HEK293 (cell line): Measurements from ENCODE around the gene PPFIBP1.

ENCODE experiments used
- CTCF ChIA-PET: fragments of 350-600 bp; formaldehyde crosslinking; extraction: SDS; loops from one replicate; lab custom pipeline; 2021; ENCODE audit warnings: antibody characterized with exemption; lab: Yijun Ruan, JAX
- POLR2A ChIA-PET: fragments of 300-600 bp; formaldehyde crosslinking; extraction: SDS; loops from one replicate; lab custom pipeline; 2020; ENCODE audit warnings: antibody characterized with exemption, inconsistent platforms; lab: Yijun Ruan, JAX
- H3K27ac ChIP-seq: fragments of 200-500 bp; sonication (Bioruptor generic); 2 replicates; pipeline ENCODE4 v1.5.1; 2014; ENCODE audit warnings: low read depth, low read length, control low read depth, inconsistent platforms; ENCODE audit errors: extremely low read depth
- H3K36me3 ChIP-seq, 2 experiments: fragments of 200-500 bp in 1 of 2; sonication (Bioruptor generic) in 1 of 2; 1 replicate in 1 of 2; 2 replicates in 1 of 2; pipeline ENCODE4 v1.5.1; 2014 to 2017; ENCODE audit warnings: inconsistent platforms in 2 of 2, low read length in 2 of 2; ENCODE audit not compliant: control insufficient read depth in 2 of 2, insufficient read depth in 1 of 2
- H3K4me1 ChIP-seq: fragments of 200-500 bp; sonication (Bioruptor generic); 2 replicates; pipeline ENCODE4 v1.5.1; 2014; ENCODE audit warnings: mild to moderate bottlenecking, low read length, inconsistent platforms; ENCODE audit not compliant: control insufficient read depth, insufficient read depth
- H3K4me3 ChIP-seq: 2 replicates; pipeline ENCODE4 v1.5.1; 2011; ENCODE audit warnings: low read depth, mild to moderate bottlenecking, control low read depth, low read length, moderate library complexity
- H3K9me3 ChIP-seq: fragments of 200-500 bp; sonication (Bioruptor generic); 2 replicates; pipeline ENCODE4 v1.5.1; 2014; ENCODE audit warnings: low read depth, low read length, inconsistent platforms; ENCODE audit not compliant: control insufficient read depth, insufficient read depth
- GLI4 ChIP-seq: fragments of 450-650 bp; formaldehyde crosslinking; IDR thresholded peaks from 2 replicates; pipeline ENCODE4 v1.5.1; 2016; ENCODE audit warnings: missing biosample characterization, missing genetic modification characterization
- RBAK ChIP-seq: fragments of 450-650 bp; formaldehyde crosslinking; IDR thresholded peaks from 2 replicates; pipeline ENCODE4 v1.5.1; 2016; ENCODE audit warnings: missing biosample characterization, missing genetic modification characterization
- SCRT1 ChIP-seq: fragments of 450-650 bp; formaldehyde crosslinking; IDR thresholded peaks from 2 replicates; pipeline ENCODE4 v1.5.1; 2016; ENCODE audit warnings: missing biosample characterization, missing genetic modification characterization, borderline replicate concordance
- YY1 ChIP-seq: fragments of 450-650 bp; formaldehyde crosslinking; IDR thresholded peaks from 2 replicates; pipeline ENCODE4 v1.5.1; 2018; ENCODE audit warnings: missing biosample characterization, missing genetic modification characterization
- ZIC2 ChIP-seq: fragments of 450-650 bp; formaldehyde crosslinking; IDR thresholded peaks from 2 replicates; pipeline ENCODE4 v1.5.1; 2016; ENCODE audit warnings: missing biosample characterization, missing genetic modification characterization
- ZNF132 ChIP-seq: fragments of 450-650 bp; formaldehyde crosslinking; IDR thresholded peaks from 2 replicates; pipeline ENCODE4 v1.5.1; 2017; ENCODE audit warnings: missing biosample characterization, missing genetic modification characterization, borderline replicate concordance
- ZNF155 ChIP-seq: fragments of 450-650 bp; formaldehyde crosslinking; IDR thresholded peaks from 2 replicates; pipeline ENCODE4 v1.5.1; 2016; ENCODE audit warnings: missing biosample characterization, missing genetic modification characterization
- ZNF48 ChIP-seq: fragments of 450-650 bp; formaldehyde crosslinking; IDR thresholded peaks from 2 replicates; pipeline ENCODE4 v1.5.1; 2016; ENCODE audit warnings: missing biosample characterization, missing genetic modification characterization
- ZNF571 ChIP-seq: fragments of 450-650 bp; formaldehyde crosslinking; IDR thresholded peaks from 2 replicates; pipeline ENCODE4 v1.5.0; 2017; ENCODE audit warnings: missing biosample characterization, missing genetic modification characterization
- ZNF580 ChIP-seq: fragments of 450-650 bp; formaldehyde crosslinking; IDR thresholded peaks from 2 replicates; pipeline ENCODE4 v1.5.1; 2016; ENCODE audit warnings: missing biosample characterization, missing genetic modification characterization
- ZNF677 ChIP-seq: fragments of 450-650 bp; IDR thresholded peaks from 2 replicates; pipeline ENCODE4 v1.5.0; 2018; ENCODE audit warnings: missing biosample characterization, mild to moderate bottlenecking, missing genetic modification characterization, moderate library complexity
- ZNF843 ChIP-seq: fragments of 450-650 bp; formaldehyde crosslinking; IDR thresholded peaks from 2 replicates; pipeline ENCODE4 v1.5.1; 2016; ENCODE audit warnings: missing biosample characterization, missing genetic modification characterization
- ZSCAN4 ChIP-seq: fragments of 450-650 bp; formaldehyde crosslinking; IDR thresholded peaks from 2 replicates; pipeline ENCODE4 v1.5.1; 2017; ENCODE audit warnings: missing biosample characterization, missing genetic modification characterization
- TF ChIP-seq, protein P1 (sequence below): fragments of 450-650 bp; formaldehyde crosslinking; IDR thresholded peaks from 2 replicates; pipeline ENCODE4 v1.5.1; 2017; ENCODE audit warnings: missing biosample characterization, missing genetic modification characterization
- TF ChIP-seq, protein P2 (sequence below): fragments of 450-650 bp; formaldehyde crosslinking; conservative IDR thresholded peaks from 2 replicates; pipeline ENCODE4 v1.5.1; 2016; ENCODE audit warnings: low read depth, missing biosample characterization, missing genetic modification characterization

PPFIBP1 gene

DNA sequence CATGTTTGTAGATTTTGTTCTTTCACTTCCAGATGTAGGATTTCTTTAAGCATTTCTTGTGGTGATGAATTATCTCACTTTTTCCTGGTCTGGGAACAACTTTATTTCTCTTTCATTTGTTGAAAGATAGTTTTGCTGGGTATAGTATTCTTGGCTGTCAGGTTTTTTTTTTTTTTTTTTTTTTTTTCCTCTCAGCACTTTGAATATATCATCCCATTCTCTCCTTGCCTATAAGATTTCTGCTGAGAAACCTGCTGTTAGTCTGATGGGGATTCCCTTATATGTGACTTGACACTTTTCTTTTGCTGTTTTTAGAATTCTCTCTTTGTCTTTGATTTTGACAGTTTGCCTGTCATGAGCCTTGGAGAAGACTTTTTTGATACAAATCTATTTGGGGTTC, 47.0 kb upstream of the PPFIBP1 start (continued):
- TF ChIP-seq ZNF677 (tag by site-specific recombination), result peak; percentile 71

DNA sequence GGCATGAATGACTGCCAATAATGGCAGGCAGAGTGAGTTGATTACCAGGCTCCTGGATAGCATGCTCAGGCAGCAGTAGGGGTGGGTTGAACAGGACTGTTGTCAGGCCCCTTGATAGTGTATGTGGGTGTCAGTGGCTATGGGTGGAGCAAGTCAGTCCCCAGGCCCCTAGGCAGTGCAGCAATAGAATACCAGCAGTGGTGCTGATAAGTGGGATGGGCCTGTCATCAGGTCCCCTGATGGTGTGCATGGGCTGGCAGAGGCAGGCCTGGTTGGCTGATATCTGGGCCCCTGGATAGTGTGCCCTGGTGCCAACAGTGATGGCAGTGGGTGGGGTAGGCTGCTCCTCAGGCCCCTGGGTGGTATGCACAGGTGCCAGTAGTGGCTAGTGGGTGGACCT, 45.1 kb upstream of the PPFIBP1 start:
- Histone ChIP-seq H3K27ac (no peak overlapping the region), H3K36me3 (no peaks in the 10 kb centered on the region), H3K4me3 (no peak overlapping the region), H3K4me1 (no peaks in the 10 kb centered on the region), H3K9me3 (no peaks in the 10 kb centered on the region)
- ChIA-PET CTCF (no interaction called here), POLR2A (no interaction called here)
- no peak for TF ChIP-seq SCRT1
- TF ChIP-seq RBAK (tag by site-specific recombination), result no peak
- no peak for TF ChIP-seq ZNF571 (tag by site-specific recombination)
- no peak for TF ChIP-seq ZNF48 (tag by site-specific recombination)
- TF ChIP-seq ZIC2 (tag by site-specific recombination), result no peak
- TF ChIP-seq ZNF132 (tag by site-specific recombination), result no peak
- TF ChIP-seq YY1 (tag by site-specific recombination), result no peak

DNA sequence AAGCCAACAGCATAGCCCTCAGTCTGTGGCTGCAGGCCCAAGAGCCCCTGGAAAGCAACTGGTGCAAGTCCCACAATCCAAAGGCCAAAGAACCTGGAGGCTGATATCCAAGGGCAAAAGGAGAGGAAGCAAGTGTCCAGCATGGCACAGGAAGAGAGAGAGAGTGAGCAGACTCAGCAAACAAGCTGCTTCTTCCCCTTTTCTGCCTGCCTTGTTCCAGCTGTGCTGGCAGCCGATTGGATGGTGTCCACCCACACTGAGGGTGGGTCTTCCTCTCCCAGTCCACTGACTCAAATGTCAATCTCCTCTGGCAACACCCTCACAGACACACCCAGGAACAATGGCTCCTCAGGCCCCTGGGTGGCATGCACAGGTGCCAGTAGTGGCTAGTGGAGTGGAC, 44.0 kb upstream of the PPFIBP1 start:
- H3K4me1 ChIP-seq, result no peaks in the 10 kb centered on the region
- TF ChIP-seq, protein P1, sequence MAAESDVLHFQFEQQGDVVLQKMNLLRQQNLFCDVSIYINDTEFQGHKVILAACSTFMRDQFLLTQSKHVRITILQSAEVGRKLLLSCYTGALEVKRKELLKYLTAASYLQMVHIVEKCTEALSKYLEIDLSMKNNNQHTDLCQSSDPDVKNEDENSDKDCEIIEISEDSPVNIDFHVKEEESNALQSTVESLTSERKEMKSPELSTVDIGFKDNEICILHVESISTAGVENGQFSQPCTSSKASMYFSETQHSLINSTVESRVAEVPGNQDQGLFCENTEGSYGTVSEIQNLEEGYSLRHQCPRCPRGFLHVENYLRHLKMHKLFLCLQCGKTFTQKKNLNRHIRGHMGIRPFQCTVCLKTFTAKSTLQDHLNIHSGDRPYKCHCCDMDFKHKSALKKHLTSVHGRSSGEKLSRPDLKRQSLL (tag by site-specific recombination), result no peak
- TF ChIP-seq, protein P2, sequence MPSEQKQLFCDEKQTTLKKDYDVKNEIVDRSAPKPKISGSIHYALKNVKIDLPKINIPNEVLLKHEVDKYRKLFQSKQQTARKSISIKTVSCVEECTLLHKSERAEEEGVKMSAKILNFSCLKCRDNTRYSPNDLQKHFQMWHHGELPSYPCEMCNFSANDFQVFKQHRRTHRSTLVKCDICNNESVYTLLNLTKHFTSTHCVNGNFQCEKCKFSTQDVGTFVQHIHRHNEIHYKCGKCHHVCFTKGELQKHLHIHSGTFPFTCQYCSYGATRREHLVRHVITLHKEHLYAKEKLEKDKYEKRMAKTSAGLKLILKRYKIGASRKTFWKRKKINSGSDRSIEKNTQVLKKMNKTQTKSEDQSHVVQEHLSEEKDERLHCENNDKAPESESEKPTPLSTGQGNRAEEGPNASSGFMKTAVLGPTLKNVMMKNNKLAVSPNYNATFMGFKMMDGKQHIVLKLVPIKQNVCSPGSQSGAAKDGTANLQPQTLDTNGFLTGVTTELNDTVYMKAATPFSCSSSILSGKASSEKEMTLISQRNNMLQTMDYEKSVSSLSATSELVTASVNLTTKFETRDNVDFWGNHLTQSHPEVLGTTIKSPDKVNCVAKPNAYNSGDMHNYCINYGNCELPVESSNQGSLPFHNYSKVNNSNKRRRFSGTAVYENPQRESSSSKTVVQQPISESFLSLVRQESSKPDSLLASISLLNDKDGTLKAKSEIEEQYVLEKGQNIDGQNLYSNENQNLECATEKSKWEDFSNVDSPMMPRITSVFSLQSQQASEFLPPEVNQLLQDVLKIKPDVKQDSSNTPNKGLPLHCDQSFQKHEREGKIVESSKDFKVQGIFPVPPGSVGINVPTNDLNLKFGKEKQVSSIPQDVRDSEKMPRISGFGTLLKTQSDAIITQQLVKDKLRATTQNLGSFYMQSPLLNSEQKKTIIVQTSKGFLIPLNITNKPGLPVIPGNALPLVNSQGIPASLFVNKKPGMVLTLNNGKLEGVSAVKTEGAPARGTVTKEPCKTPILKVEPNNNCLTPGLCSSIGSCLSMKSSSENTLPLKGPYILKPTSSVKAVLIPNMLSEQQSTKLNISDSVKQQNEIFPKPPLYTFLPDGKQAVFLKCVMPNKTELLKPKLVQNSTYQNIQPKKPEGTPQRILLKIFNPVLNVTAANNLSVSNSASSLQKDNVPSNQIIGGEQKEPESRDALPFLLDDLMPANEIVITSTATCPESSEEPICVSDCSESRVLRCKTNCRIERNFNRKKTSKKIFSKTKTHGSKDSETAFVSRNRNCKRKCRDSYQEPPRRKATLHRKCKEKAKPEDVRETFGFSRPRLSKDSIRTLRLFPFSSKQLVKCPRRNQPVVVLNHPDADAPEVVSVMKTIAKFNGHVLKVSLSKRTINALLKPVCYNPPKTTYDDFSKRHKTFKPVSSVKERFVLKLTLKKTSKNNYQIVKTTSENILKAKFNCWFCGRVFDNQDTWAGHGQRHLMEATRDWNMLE (tag by site-specific recombination), result no peak
- TF ChIP-seq ZNF580 (tag by site-specific recombination) (no peak), ZNF155 (tag by site-specific recombination) (no peak), ZNF48 (tag by site-specific recombination) (no peak), ZNF843 (tag by site-specific recombination) (no peak), GLI4 (tag by site-specific recombination) (no peak), ZSCAN4 (tag by site-specific recombination) (no peak)
- ChIA-PET POLR2A (no interaction called here), CTCF (no interaction called here)
- no peak overlapping the region for H3K27ac ChIP-seq
- H3K9me3 ChIP-seq, result no peaks in the 10 kb centered on the region
- no peaks in the 10 kb centered on the region for H3K36me3 ChIP-seq
- no peak overlapping the region for H3K4me3 ChIP-seq
